ENCODE results near the gene CHMP1B. TPM values are rescaled to one million over a fixed set of nuclear protein-coding genes. Genes with fewer than 3 reads are reported as not detected.

CHMP1B gene
- total and polyA plus RNA-seq, 9 of the 15 experiments (the other 6 are each of a cell fraction or from before 2014, with no cell fraction given) = 12.3 to 29.9 (median 19.0) TPM

DNA sequence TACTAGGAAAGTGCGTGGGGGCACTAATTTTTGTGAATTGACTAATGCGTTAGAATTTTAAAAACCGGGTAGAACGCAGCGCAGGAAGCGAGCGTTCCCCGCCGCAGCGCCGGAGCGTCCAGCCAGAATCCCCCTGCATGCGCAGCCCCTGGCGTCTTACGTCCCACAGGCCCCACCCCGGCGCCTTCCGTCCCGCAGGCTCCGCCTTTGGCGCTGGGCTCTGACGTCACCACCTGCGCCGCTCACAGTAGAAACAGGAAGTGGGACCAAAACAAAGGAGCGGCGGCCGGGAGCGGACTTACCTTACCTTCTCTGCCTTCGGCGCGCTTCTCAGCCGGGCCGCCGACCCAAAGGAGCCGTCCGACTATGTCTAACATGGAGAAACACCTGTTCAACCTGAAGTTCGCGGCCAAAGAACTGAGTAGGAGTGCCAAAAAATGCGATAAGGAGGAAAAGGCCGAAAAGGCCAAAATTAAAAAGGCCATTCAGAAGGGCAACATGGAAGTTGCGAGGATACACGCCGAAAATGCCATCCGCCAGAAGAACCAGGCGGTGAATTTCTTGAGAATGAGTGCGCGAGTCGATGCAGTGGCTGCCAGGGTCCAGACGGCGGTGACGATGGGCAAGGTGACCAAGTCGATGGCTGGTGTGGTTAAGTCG, at the start of gene CHMP1B (continued):
- peak; percentile 96 for TF ChIP-seq ZBTB7A (IDR thresholded peaks at IDR 0.05; ENCODE audit: borderline replicate concordance, control insufficient read depth, low read depth, low read length)
- TF ChIP-seq ZNF518B (CRISPR knock-in tag; IDR thresholded peaks at IDR 0.05) = no peak
- TF ChIP-seq ZNF3 (CRISPR knock-in tag; IDR thresholded peaks at IDR 0.05) = no peak
- TF ChIP-seq GTF2F1 (IDR thresholded peaks at IDR 0.05; ENCODE audit: low read depth, low read length) = peak; percentile 45; the same call in 1 of the 2 replicates
- TF ChIP-seq OTX1 (CRISPR knock-in tag; IDR thresholded peaks at IDR 0.05) = 0 out of 2 replicates have a peak, but pooled peaks have one; percentile 58
- no peak for TF ChIP-seq RBM15 (IDR thresholded peaks at IDR 0.05; ENCODE audit: insufficient read depth, low read length)
- no peak for TF ChIP-seq MECOM (CRISPR knock-in tag; IDR thresholded peaks at IDR 0.05)
- TF ChIP-seq HBP1 (CRISPR knock-in tag; IDR thresholded peaks at IDR 0.05) = 0 out of 2 replicates have a peak, but pooled peaks have one; percentile 31
- no peak for TF ChIP-seq BRD9 (IDR thresholded peaks at IDR 0.05; ENCODE audit: low read depth, partially characterized antibody)
- TF ChIP-seq, protein P1, sequence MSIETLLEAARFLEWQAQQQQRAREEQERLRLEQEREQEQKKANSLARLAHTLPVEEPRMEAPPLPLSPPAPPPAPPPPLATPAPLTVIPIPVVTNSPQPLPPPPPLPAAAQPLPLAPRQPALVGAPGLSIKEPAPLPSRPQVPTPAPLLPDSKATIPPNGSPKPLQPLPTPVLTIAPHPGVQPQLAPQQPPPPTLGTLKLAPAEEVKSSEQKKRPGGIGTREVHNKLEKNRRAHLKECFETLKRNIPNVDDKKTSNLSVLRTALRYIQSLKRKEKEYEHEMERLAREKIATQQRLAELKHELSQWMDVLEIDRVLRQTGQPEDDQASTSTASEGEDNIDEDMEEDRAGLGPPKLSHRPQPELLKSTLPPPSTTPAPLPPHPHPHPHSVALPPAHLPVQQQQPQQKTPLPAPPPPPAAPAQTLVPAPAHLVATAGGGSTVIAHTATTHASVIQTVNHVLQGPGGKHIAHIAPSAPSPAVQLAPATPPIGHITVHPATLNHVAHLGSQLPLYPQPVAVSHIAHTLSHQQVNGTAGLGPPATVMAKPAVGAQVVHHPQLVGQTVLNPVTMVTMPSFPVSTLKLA (conservative IDR thresholded peaks at IDR 0.05) = peak; percentile 83 to 91
- TF ChIP-seq LARP7 (IDR thresholded peaks at IDR 0.05) = no peak
- no peak for TF ChIP-seq ZNF121 (CRISPR knock-in tag; conservative IDR thresholded peaks at IDR 0.05)
- TF ChIP-seq CREBBP (IDR thresholded peaks at IDR 0.05; ENCODE audit: low read depth, low read length) = no peak
- TF ChIP-seq SP1 (CRISPR knock-in tag; IDR thresholded peaks at IDR 0.05) = peak; percentile 80
- TF ChIP-seq ZC3H8 (IDR thresholded peaks at IDR 0.05) = no peak
- TF ChIP-seq SP2 (IDR thresholded peaks at IDR 0.05; ENCODE audit: extremely low read depth, low read depth, low read length, poor library complexity, severe bottlenecking) = no peak
- TF ChIP-seq ARHGAP35 (IDR thresholded peaks at IDR 0.05; ENCODE audit: partially characterized antibody) = no peak
- TF ChIP-seq, protein P2, sequence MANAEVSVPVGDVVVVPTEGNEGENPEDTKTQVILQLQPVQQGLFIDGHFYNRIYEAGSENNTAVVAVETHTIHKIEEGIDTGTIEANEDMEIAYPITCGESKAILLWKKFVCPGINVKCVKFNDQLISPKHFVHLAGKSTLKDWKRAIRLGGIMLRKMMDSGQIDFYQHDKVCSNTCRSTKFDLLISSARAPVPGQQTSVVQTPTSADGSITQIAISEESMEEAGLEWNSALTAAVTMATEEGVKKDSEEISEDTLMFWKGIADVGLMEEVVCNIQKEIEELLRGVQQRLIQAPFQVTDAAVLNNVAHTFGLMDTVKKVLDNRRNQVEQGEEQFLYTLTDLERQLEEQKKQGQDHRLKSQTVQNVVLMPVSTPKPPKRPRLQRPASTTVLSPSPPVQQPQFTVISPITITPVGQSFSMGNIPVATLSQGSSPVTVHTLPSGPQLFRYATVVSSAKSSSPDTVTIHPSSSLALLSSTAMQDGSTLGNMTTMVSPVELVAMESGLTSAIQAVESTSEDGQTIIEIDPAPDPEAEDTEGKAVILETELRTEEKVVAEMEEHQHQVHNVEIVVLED (CRISPR knock-in tag; IDR thresholded peaks at IDR 0.05) = peak; percentile 98
- TF ChIP-seq ZKSCAN8 (CRISPR knock-in tag; IDR thresholded peaks at IDR 0.05) = 0 out of 2 replicates have a peak, but pooled peaks have one; percentile 28
- no peak for TF ChIP-seq ZNF347 (CRISPR knock-in tag; IDR thresholded peaks at IDR 0.05; ENCODE audit: low read depth)
- no peak for TF ChIP-seq ZEB2 (IDR thresholded peaks at IDR 0.05)
